Activated CD4-positive, alpha-beta T cell treated with anti-CD3 and anti-CD28 coated beads, Interleukin-10, Interleukin-2, amounts not matched to agents 100 ng/mL and 50 ng/mL, durations not matched to agents 16 hours and 8 hours (primary cell): Measurements from ENCODE around the gene RCE1.
A peak's percentile ranks its signal among the peaks of the same experiment; 100 is the strongest.
"Not testable (repeated sequence)": the region's sequence is repeated elsewhere in the genome, so short reads cannot be mapped to it uniquely, and the experiment has no call there.

Experiments used
- DNase-seq: peaks from one replicate; pipeline ENCODE4 v3.0.0-alpha.2; 2020

The RCE1 gene

GRCh38 chr11:66842896-66843775 lies at the start of gene RCE1:
Gene RCE1 (plus strand): TSS chr11:66843441. CDS start chr11:66843456, 15 bp downstream.
- peak; percentile 95 for DNase-seq

GRCh38 chr11:66799815-66800214 lies 43.4 kb upstream of the RCE1 start:
- DNase-seq: not testable (repeated sequence)

- DNase-seq: no peak
These were observed 42.4 kb upstream of the RCE1 start for GRCh38 chr11:66800720-66801428.

- no peak for DNase-seq
These were observed 33.6 kb upstream of the RCE1 start for GRCh38 chr11:66809592-66809991.

- DNase-seq: no peak
These were observed 32.6 kb upstream of the RCE1 start for GRCh38 chr11:66810576-66811185.

GRCh38 chr11:66814678-66815077 lies 28.6 kb upstream of the RCE1 start:
- DNase-seq: no peak

GRCh38 chr11:66815646-66816045 lies 27.6 kb upstream of the RCE1 start:
- no peak for DNase-seq

GRCh38 chr11:66818231-66818955 lies 24.8 kb upstream of the RCE1 start:
- DNase-seq: no peak

GRCh38 chr11:66820381-66820780 lies 22.9 kb upstream of the RCE1 start:
- DNase-seq: no peak

- no peak for DNase-seq
These were observed 22.3 kb upstream of the RCE1 start for GRCh38 chr11:66820901-66821300.

- DNase-seq: no peak
These were observed 19.5 kb upstream of the RCE1 start for GRCh38 chr11:66823700-66824099.

- not testable (repeated sequence) for DNase-seq
These were observed 18.7 kb upstream of the RCE1 start for GRCh38 chr11:66824573-66824972.

- DNase-seq: no peak
These were observed 8.7 kb upstream of the RCE1 start for GRCh38 chr11:66834539-66834845.

- DNase-seq: no peak
These were observed 8.3 kb upstream of the RCE1 start for GRCh38 chr11:66834943-66835342.

GRCh38 chr11:66835768-66836405 lies 7.4 kb upstream of the RCE1 start:
- DNase-seq: no peak

GRCh38 chr11:66840317-66841091 lies 2.7 kb upstream of the RCE1 start:
- no peak for DNase-seq

- DNase-seq: no peak
These were observed 1.4 kb upstream of the RCE1 start for GRCh38 chr11:66841861-66842260.

GRCh38 chr11:66842501-66842895 lies 743 bp upstream of the RCE1 start:
- DNase-seq: no peak

- no peak for DNase-seq
These were observed 695 bp downstream of the RCE1 start for GRCh38 chr11:66843776-66844495.

GRCh38 chr11:66844496-66845142 lies 1.4 kb downstream of the RCE1 start:
- DNase-seq: no peak
